HEK293 (cell line): Measurements from ENCODE around the gene BABAM1.

Source experiments
- ATF2 ChIP-seq: fragments of 450-650 bp; formaldehyde crosslinking; IDR thresholded peaks from 2 replicates; pipeline ENCODE4 v1.5.1; 2016; ENCODE audit warnings: missing biosample characterization, missing genetic modification characterization, low read depth
- GLIS2 ChIP-seq: fragments of 450-650 bp; formaldehyde crosslinking; IDR thresholded peaks from 2 replicates; pipeline ENCODE4 v1.5.1; 2016; ENCODE audit warnings: missing biosample characterization, missing genetic modification characterization
- HIC1 ChIP-seq: fragments of 450-650 bp; formaldehyde crosslinking; IDR thresholded peaks from 2 replicates; pipeline ENCODE4 v1.5.1; 2016; ENCODE audit warnings: missing biosample characterization, missing genetic modification characterization
- HOXC10 ChIP-seq: sonication (generic); formaldehyde crosslinking; IDR thresholded peaks from 2 replicates; pipeline ENCODE4 v1.8.1; 2023; ENCODE audit warnings: mild to moderate bottlenecking, missing genetic modification reagents
- TSHZ1 ChIP-seq: fragments of 450-650 bp; formaldehyde crosslinking; IDR thresholded peaks from 2 replicates; pipeline ENCODE4 v1.5.1; 2016; ENCODE audit warnings: missing biosample characterization, missing genetic modification characterization, borderline replicate concordance
- YY2 ChIP-seq: fragments of 450-650 bp; formaldehyde crosslinking; IDR thresholded peaks from 2 replicates; pipeline ENCODE4 v1.5.1; 2016; ENCODE audit warnings: missing biosample characterization, missing genetic modification characterization
- ZBTB21 ChIP-seq: fragments of 450-650 bp; formaldehyde crosslinking; IDR thresholded peaks from 2 replicates; pipeline ENCODE4 v1.5.1; 2017; ENCODE audit warnings: missing biosample characterization, missing genetic modification characterization
- ZBTB7A ChIP-seq: fragments of 450-650 bp; formaldehyde crosslinking; IDR thresholded peaks from 2 replicates; pipeline ENCODE4 v1.5.1; 2016; ENCODE audit warnings: low read depth, missing biosample characterization, missing genetic modification characterization
- ZFHX2 ChIP-seq: fragments of 450-650 bp; formaldehyde crosslinking; conservative IDR thresholded peaks from 2 replicates; pipeline ENCODE4 v1.5.1; 2016; ENCODE audit warnings: missing biosample characterization, missing genetic modification characterization
- ZNF157 ChIP-seq: fragments of 450-650 bp; formaldehyde crosslinking; IDR thresholded peaks from 2 replicates; pipeline ENCODE4 v1.5.1; 2016; ENCODE audit warnings: missing biosample characterization, missing genetic modification characterization
- ZNF335 ChIP-seq: fragments of 450-650 bp; formaldehyde crosslinking; conservative IDR thresholded peaks from 2 replicates; pipeline ENCODE4 v1.5.1; 2016; ENCODE audit warnings: missing biosample characterization, missing genetic modification characterization
- ZNF341 ChIP-seq: fragments of 450-650 bp; formaldehyde crosslinking; IDR thresholded peaks from 2 replicates; pipeline ENCODE4; 2016; ENCODE audit warnings: low read depth, missing biosample characterization, missing genetic modification characterization
- ZNF624 ChIP-seq: fragments of 450-650 bp; formaldehyde crosslinking; IDR thresholded peaks from 2 replicates; pipeline ENCODE4 v1.5.1; 2017; ENCODE audit warnings: missing biosample characterization, missing genetic modification characterization
- ZNF701 ChIP-seq: fragments of 450-650 bp; formaldehyde crosslinking; IDR thresholded peaks from 2 replicates; pipeline ENCODE4 v1.5.1; 2016; ENCODE audit warnings: missing biosample characterization, missing genetic modification characterization
- ZSCAN30 ChIP-seq: fragments of 450-650 bp; IDR thresholded peaks from 2 replicates; pipeline ENCODE4 v1.5.1; 2018; ENCODE audit warnings: missing biosample characterization, mild to moderate bottlenecking, missing genetic modification characterization, moderate library complexity
- ZXDB ChIP-seq: fragments of 450-650 bp; formaldehyde crosslinking; IDR thresholded peaks from 2 replicates; pipeline ENCODE4 v1.5.1; 2016; ENCODE audit warnings: missing biosample characterization, missing genetic modification characterization
- TF ChIP-seq, protein P1 (sequence below): fragments of 450-650 bp; formaldehyde crosslinking; IDR thresholded peaks from 2 replicates; pipeline ENCODE4 v1.5.1; 2016; ENCODE audit warnings: missing biosample characterization, missing genetic modification characterization
- TF ChIP-seq, protein P2 (sequence below): fragments of 450-650 bp; formaldehyde crosslinking; IDR thresholded peaks from 2 replicates; pipeline ENCODE4 v1.5.1; 2016; ENCODE audit warnings: missing biosample characterization, missing genetic modification characterization
- TF ChIP-seq, protein P3 (sequence below): fragments of 450-650 bp; formaldehyde crosslinking; IDR thresholded peaks from 2 replicates; pipeline ENCODE4 v1.5.1; 2016; ENCODE audit warnings: missing biosample characterization, missing genetic modification characterization
- TF ChIP-seq, protein P4 (sequence below): fragments of 450-650 bp; formaldehyde crosslinking; IDR thresholded peaks from 2 replicates; pipeline ENCODE4 v1.5.1; 2016; ENCODE audit warnings: missing biosample characterization, missing genetic modification characterization, borderline replicate concordance

Gene BABAM1

GRCh38 chr19:17235300-17235970, 31.8 kb upstream of the BABAM1 start (continued):
- TF ChIP-seq ATF2 (no peak), ZNF341 (tag by site-specific recombination) (no peak), HOXC10 (CRISPR knock-in tag) (no peak), ZNF701 (tag by site-specific recombination) (no peak), ZXDB (tag by site-specific recombination) (0 out of 2 replicates have a peak, but pooled peaks have one; percentile 48), ZBTB7A (tag by site-specific recombination) (peak; percentile 7; the same call in 1 of the 2 replicates), ZBTB21 (no peak), ZFHX2 (tag by site-specific recombination) (peak; percentile 59), ZNF157 (tag by site-specific recombination) (no peak), TSHZ1 (tag by site-specific recombination) (no peak), GLIS2 (tag by site-specific recombination) (peak; percentile 60), HIC1 (tag by site-specific recombination) (no peak), ZNF335 (tag by site-specific recombination) (peak; percentile 65; the same call in 1 of the 2 replicates), ZSCAN30 (tag by site-specific recombination) (peak; percentile 72), ZNF624 (tag by site-specific recombination) (no peak), YY2 (peak; percentile 62; the same call in 1 of the 2 replicates)
- TF ChIP-seq, protein P1, sequence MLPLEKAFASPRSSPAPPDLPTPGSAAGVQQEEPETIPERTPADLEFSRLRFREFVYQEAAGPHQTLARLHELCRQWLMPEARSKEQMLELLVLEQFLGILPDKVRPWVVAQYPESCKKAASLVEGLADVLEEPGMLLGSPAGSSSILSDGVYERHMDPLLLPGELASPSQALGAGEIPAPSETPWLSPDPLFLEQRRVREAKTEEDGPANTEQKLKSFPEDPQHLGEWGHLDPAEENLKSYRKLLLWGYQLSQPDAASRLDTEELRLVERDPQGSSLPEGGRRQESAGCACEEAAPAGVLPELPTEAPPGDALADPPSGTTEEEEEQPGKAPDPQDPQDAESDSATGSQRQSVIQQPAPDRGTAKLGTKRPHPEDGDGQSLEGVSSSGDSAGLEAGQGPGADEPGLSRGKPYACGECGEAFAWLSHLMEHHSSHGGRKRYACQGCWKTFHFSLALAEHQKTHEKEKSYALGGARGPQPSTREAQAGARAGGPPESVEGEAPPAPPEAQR (tag by site-specific recombination), result no peak
- TF ChIP-seq, protein P2, sequence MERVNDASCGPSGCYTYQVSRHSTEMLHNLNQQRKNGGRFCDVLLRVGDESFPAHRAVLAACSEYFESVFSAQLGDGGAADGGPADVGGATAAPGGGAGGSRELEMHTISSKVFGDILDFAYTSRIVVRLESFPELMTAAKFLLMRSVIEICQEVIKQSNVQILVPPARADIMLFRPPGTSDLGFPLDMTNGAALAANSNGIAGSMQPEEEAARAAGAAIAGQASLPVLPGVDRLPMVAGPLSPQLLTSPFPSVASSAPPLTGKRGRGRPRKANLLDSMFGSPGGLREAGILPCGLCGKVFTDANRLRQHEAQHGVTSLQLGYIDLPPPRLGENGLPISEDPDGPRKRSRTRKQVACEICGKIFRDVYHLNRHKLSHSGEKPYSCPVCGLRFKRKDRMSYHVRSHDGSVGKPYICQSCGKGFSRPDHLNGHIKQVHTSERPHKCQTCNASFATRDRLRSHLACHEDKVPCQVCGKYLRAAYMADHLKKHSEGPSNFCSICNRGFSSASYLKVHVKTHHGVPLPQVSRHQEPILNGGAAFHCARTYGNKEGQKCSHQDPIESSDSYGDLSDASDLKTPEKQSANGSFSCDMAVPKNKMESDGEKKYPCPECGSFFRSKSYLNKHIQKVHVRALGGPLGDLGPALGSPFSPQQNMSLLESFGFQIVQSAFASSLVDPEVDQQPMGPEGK (tag by site-specific recombination), result peak; percentile 82
- TF ChIP-seq, protein P3, sequence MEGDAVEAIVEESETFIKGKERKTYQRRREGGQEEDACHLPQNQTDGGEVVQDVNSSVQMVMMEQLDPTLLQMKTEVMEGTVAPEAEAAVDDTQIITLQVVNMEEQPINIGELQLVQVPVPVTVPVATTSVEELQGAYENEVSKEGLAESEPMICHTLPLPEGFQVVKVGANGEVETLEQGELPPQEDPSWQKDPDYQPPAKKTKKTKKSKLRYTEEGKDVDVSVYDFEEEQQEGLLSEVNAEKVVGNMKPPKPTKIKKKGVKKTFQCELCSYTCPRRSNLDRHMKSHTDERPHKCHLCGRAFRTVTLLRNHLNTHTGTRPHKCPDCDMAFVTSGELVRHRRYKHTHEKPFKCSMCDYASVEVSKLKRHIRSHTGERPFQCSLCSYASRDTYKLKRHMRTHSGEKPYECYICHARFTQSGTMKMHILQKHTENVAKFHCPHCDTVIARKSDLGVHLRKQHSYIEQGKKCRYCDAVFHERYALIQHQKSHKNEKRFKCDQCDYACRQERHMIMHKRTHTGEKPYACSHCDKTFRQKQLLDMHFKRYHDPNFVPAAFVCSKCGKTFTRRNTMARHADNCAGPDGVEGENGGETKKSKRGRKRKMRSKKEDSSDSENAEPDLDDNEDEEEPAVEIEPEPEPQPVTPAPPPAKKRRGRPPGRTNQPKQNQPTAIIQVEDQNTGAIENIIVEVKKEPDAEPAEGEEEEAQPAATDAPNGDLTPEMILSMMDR (tag by site-specific recombination), result peak; percentile 65; the same call in 1 of the 2 replicates
- TF ChIP-seq, protein P4, sequence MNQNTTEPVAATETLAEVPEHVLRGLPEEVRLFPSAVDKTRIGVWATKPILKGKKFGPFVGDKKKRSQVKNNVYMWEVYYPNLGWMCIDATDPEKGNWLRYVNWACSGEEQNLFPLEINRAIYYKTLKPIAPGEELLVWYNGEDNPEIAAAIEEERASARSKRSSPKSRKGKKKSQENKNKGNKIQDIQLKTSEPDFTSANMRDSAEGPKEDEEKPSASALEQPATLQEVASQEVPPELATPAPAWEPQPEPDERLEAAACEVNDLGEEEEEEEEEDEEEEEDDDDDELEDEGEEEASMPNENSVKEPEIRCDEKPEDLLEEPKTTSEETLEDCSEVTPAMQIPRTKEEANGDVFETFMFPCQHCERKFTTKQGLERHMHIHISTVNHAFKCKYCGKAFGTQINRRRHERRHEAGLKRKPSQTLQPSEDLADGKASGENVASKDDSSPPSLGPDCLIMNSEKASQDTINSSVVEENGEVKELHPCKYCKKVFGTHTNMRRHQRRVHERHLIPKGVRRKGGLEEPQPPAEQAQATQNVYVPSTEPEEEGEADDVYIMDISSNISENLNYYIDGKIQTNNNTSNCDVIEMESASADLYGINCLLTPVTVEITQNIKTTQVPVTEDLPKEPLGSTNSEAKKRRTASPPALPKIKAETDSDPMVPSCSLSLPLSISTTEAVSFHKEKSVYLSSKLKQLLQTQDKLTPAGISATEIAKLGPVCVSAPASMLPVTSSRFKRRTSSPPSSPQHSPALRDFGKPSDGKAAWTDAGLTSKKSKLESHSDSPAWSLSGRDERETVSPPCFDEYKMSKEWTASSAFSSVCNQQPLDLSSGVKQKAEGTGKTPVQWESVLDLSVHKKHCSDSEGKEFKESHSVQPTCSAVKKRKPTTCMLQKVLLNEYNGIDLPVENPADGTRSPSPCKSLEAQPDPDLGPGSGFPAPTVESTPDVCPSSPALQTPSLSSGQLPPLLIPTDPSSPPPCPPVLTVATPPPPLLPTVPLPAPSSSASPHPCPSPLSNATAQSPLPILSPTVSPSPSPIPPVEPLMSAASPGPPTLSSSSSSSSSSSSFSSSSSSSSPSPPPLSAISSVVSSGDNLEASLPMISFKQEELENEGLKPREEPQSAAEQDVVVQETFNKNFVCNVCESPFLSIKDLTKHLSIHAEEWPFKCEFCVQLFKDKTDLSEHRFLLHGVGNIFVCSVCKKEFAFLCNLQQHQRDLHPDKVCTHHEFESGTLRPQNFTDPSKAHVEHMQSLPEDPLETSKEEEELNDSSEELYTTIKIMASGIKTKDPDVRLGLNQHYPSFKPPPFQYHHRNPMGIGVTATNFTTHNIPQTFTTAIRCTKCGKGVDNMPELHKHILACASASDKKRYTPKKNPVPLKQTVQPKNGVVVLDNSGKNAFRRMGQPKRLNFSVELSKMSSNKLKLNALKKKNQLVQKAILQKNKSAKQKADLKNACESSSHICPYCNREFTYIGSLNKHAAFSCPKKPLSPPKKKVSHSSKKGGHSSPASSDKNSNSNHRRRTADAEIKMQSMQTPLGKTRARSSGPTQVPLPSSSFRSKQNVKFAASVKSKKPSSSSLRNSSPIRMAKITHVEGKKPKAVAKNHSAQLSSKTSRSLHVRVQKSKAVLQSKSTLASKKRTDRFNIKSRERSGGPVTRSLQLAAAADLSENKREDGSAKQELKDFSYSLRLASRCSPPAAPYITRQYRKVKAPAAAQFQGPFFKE (tag by site-specific recombination), result no peak
